ENCODE measurements around the gene PIP4K2C.

GRCh38 chr12:57552306-57552651 lies 38.7 kb upstream of the PIP4K2C start:
- no peak for TF ChIP-seq CTCF (IDR thresholded peaks at IDR 0.05; ENCODE audit: insufficient read depth, low read length, poor library complexity, severe bottlenecking)
- TF ChIP-seq EZH2phosphoT487 (conservative IDR thresholded peaks at IDR 0.05; ENCODE audit: low read length), result no peak
